Calu3 (cell line): ENCODE measurements around the gene METTL21A. TPM values are rescaled to one million over a fixed set of nuclear protein-coding genes. Genes with fewer than 3 reads are reported as not detected.

Experiments used
- BruUV-seq: library from RNA; stranded (reverse); fragments of 400-500 nt; replicated peaks from 2 replicates; lab custom pipeline; 2021; lab: Mats Ljungman, UMichigan
- CTCF ChIA-PET: fragments of 300-600 bp; sonication (Branson Sonifier 250); formaldehyde crosslinking; loops from one replicate; lab custom pipeline; 2022; ENCODE audit warnings: antibody characterized with exemption; lab: Charles Lee
- DNase-seq: peaks from one replicate; pipeline ENCODE4 v3.0.0; 2022
- H3K27ac Mint-ChIP-seq: one replicate; pipeline ENCODE4 v1.8.0; 2022; ENCODE audit warnings: mixed read lengths; ENCODE audit not compliant: unreplicated experiment
- H3K27me3 Mint-ChIP-seq: one replicate; pipeline ENCODE4 v1.8.0; 2022; ENCODE audit warnings: mixed read lengths; ENCODE audit not compliant: unreplicated experiment
- H3K36me3 Mint-ChIP-seq: one replicate; pipeline ENCODE4 v1.8.0; 2022; ENCODE audit warnings: mild to moderate bottlenecking, moderate library complexity, mixed read lengths; ENCODE audit not compliant: insufficient read depth, unreplicated experiment
- H3K4me1 Mint-ChIP-seq: one replicate; pipeline ENCODE4 v1.8.0; 2022; ENCODE audit warnings: mild to moderate bottlenecking, low read depth, mixed read lengths; ENCODE audit not compliant: unreplicated experiment
- H3K4me3 Mint-ChIP-seq: one replicate; pipeline ENCODE4 v1.8.0; 2022; ENCODE audit warnings: mild to moderate bottlenecking, low read depth, moderate library complexity, mixed read lengths; ENCODE audit not compliant: unreplicated experiment
- H3K9me3 Mint-ChIP-seq: one replicate; pipeline ENCODE4 v1.8.0; 2022; ENCODE audit warnings: low read depth, mixed read lengths; ENCODE audit not compliant: unreplicated experiment
- intact Hi-C: fragments of 100-400 bp; cut with micrococcal nuclease; formaldehyde crosslinking; loops from one replicate; pipeline ENCODE4 v1.10.0; 2022; ENCODE audit not compliant: unreplicated experiment
- total RNA-seq: library from RNA; stranded (reverse); gene quantifications from 2 replicates; pipeline ENCODE4 v1.2.3, GENCODE V29; 2022
- TF ChIP-seq, protein P1 (sequence below): fragments of 200-600 bp; IDR thresholded peaks from one replicate; pipeline ENCODE4 v1.8.0; 2022; ENCODE audit warnings: antibody characterized with exemption; ENCODE audit not compliant: unreplicated experiment

The METTL21A gene
- total RNA-seq, 1 experiment from 2014 or later: 27.6 TPM

DNA sequence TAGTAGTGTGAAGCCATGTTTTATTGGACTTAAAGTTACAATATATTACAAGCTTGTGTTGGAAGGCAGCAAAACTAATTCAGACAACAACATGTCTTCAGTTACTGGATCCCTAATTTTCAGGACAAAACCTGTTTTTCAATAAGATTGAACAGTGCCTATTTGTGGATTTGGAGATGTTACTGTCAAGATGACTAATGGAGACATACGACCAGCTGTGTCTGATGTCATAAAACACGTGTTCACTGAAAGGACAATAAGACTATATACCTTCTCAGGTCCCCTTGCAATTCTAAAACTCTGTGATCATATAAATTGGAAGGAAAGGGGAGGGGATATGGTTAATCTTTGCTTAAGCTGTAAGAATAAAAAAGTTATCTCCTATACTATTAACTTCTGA lies 21.7 kb downstream of the METTL21A start:
- CTCF ChIA-PET: no interaction called here
- H3K9me3 Mint-ChIP-seq: no peaks in the 10 kb centered on the region
- TF ChIP-seq, protein P1, sequence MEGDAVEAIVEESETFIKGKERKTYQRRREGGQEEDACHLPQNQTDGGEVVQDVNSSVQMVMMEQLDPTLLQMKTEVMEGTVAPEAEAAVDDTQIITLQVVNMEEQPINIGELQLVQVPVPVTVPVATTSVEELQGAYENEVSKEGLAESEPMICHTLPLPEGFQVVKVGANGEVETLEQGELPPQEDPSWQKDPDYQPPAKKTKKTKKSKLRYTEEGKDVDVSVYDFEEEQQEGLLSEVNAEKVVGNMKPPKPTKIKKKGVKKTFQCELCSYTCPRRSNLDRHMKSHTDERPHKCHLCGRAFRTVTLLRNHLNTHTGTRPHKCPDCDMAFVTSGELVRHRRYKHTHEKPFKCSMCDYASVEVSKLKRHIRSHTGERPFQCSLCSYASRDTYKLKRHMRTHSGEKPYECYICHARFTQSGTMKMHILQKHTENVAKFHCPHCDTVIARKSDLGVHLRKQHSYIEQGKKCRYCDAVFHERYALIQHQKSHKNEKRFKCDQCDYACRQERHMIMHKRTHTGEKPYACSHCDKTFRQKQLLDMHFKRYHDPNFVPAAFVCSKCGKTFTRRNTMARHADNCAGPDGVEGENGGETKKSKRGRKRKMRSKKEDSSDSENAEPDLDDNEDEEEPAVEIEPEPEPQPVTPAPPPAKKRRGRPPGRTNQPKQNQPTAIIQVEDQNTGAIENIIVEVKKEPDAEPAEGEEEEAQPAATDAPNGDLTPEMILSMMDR: no peak
- no TSS peak for BruUV-seq
- intact Hi-C loops: no loop called here
- no peaks in the 10 kb centered on the region for H3K4me1 Mint-ChIP-seq
- peaks cover 17% of the 10 kb centered on the region for H3K36me3 Mint-ChIP-seq
- no peak overlapping the region for H3K4me3 Mint-ChIP-seq
- no peaks in the 10 kb centered on the region for H3K27me3 Mint-ChIP-seq
- H3K27ac Mint-ChIP-seq: no peak overlapping the region
- no peak for DNase-seq

DNA sequence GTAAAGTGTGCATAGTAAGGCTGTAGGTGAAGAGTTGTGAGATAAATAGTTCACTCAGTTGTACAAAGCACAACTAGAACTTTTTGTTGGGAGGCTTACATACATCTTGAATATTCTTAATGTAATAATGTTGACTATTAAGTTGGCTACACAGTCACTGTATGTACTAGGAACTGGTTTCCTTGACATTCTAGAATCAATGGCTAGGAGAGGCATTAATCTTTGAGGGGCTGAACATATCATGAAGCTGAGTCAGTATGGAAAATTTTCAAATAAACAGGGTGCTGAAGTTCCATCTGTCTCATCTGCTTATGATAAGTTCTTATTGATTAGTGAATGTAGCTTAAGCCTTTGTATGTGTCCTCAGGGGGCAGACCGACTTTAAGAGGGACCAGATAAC lies 23.4 kb downstream of the METTL21A start:
- no TSS peak for BruUV-seq
- Mint-ChIP-seq H3K4me1 (no peaks in the 10 kb centered on the region), H3K27ac (no peak overlapping the region), H3K27me3 (no peaks in the 10 kb centered on the region), H3K9me3 (no peaks in the 10 kb centered on the region), H3K36me3 (peaks cover 14% of the 10 kb centered on the region), H3K4me3 (no peak overlapping the region)
- intact Hi-C loops: no loop called here
- TF ChIP-seq, protein P1: no peak
- DNase-seq: no peak
- CTCF ChIA-PET: interaction anchor here (0.5 kb wide), 1 partner anchor 51 kb away, joined by 3 read pairs; no protein-coding TSS in a partner anchor

- no peaks in the 10 kb centered on the region for H3K9me3 Mint-ChIP-seq
- H3K4me3 Mint-ChIP-seq: no peak overlapping the region
- H3K27me3 Mint-ChIP-seq: no peaks in the 10 kb centered on the region
- H3K36me3 Mint-ChIP-seq: peaks cover 16% of the 10 kb centered on the region
- intact Hi-C loops: no loop called here
- no peaks in the 10 kb centered on the region for H3K4me1 Mint-ChIP-seq
- no peak for DNase-seq
- no peak overlapping the region for H3K27ac Mint-ChIP-seq
- TF ChIP-seq, protein P1: no peak
- BruUV-seq: no TSS peak
- CTCF ChIA-PET: no interaction called here
Measured at GRCh38 chr2:207600231-207600630, 25.0 kb downstream of the METTL21A start.

GRCh38 chr2:207599636-207600035 lies 25.6 kb downstream of the METTL21A start:
- no peak overlapping the region for H3K27ac Mint-ChIP-seq

More at GRCh38 chr2:207599636-207600035, 25.6 kb downstream of the METTL21A start:
- DNase-seq: no peak
- CTCF ChIA-PET: no interaction called here
- H3K4me3 Mint-ChIP-seq: no peak overlapping the region
- H3K27me3 Mint-ChIP-seq: no peaks in the 10 kb centered on the region
- BruUV-seq: no TSS peak
- H3K9me3 Mint-ChIP-seq: no peaks in the 10 kb centered on the region
- intact Hi-C loops: no loop called here
- no peaks in the 10 kb centered on the region for H3K4me1 Mint-ChIP-seq
- TF ChIP-seq, protein P1: no peak
- peaks cover 15% of the 10 kb centered on the region for H3K36me3 Mint-ChIP-seq
